Neural crest cell (in vitro differentiated cells): ENCODE data around the gene OR5C1. TPM values are rescaled to one million over a fixed set of nuclear protein-coding genes. Genes with fewer than 3 reads are reported as not detected.

Experiments used
- DNase-seq: peaks from one replicate; pipeline ENCODE4 v3.0.0; 2021; ENCODE audit warnings: low read depth, mixed read lengths, low spot score
- H3K27ac Mint-ChIP-seq: one replicate; pipeline ENCODE4 v1.8.0; 2021; ENCODE audit warnings: mild to moderate bottlenecking, mixed read lengths; ENCODE audit not compliant: unreplicated experiment
- H3K27me3 Mint-ChIP-seq: 2 replicates; pipeline ENCODE4 v1.8.0; 2021; ENCODE audit warnings: low read depth, mild to moderate bottlenecking, mixed read lengths
- H3K36me3 Mint-ChIP-seq: 2 replicates; pipeline ENCODE4 v1.8.0; 2021; ENCODE audit warnings: low read depth, mild to moderate bottlenecking, mixed read lengths
- H3K4me1 Mint-ChIP-seq: 2 replicates; pipeline ENCODE4 v1.8.0; 2021; ENCODE audit warnings: mixed read lengths
- H3K4me3 Mint-ChIP-seq: one replicate; pipeline ENCODE4 v1.8.0; 2021; ENCODE audit warnings: mild to moderate bottlenecking, mixed read lengths
- H3K9me3 Mint-ChIP-seq: 2 replicates; pipeline ENCODE4 v1.8.0; 2021; ENCODE audit warnings: mixed read lengths
- total RNA-seq: library from RNA; stranded (reverse); gene quantifications from 2 replicates; pipeline ENCODE4 v1.2.1, GENCODE V29; 2021
- TF ChIP-seq, protein P1 (sequence below): fragments of 200-600 bp; sonication (generic); conservative IDR thresholded peaks from 2 replicates; pipeline ENCODE4 v1.5.0; 2021; ENCODE audit warnings: antibody characterized with exemption, mild to moderate bottlenecking

Gene OR5C1
- total RNA-seq, 1 donor from 2014 or later = not detected

DNA sequence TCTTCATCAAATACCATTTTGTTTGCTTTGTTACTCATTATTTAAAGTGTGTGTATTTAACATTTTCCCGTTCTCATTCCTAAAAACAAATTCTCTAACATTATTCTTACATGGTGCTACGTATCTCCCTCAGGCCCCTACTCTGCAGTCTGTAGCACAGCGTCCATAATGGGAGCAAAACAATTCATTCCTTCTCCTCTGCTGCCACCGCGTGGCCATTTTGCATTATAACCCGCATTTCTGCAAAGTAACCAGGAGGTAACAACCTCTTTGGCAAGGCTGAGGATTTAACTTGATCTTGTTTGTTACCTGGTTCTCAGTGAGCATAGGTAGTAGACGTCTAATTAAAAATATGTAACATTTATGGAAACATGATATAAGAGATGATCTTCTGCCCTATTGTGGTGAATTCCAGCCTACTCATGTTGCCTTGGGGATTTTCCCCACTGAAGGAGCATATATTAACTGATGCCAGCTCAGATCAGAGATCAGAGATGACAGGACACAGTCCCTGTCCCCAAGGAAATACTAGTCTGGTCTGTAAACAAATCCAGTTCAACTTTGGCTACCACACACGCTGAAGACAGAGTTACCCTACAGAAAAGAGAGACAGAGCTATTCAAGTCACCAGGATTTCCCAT, 21.7 kb downstream of the OR5C1 start:
- Mint-ChIP-seq H3K27me3 (no peaks in the 10 kb centered on the region), H3K27ac (no peak overlapping the region), H3K9me3 (peaks cover 5% of the 10 kb centered on the region), H3K4me3 (no peak overlapping the region), H3K4me1 (no peaks in the 10 kb centered on the region), H3K36me3 (peaks cover 5% of the 10 kb centered on the region)
- TF ChIP-seq, protein P1, sequence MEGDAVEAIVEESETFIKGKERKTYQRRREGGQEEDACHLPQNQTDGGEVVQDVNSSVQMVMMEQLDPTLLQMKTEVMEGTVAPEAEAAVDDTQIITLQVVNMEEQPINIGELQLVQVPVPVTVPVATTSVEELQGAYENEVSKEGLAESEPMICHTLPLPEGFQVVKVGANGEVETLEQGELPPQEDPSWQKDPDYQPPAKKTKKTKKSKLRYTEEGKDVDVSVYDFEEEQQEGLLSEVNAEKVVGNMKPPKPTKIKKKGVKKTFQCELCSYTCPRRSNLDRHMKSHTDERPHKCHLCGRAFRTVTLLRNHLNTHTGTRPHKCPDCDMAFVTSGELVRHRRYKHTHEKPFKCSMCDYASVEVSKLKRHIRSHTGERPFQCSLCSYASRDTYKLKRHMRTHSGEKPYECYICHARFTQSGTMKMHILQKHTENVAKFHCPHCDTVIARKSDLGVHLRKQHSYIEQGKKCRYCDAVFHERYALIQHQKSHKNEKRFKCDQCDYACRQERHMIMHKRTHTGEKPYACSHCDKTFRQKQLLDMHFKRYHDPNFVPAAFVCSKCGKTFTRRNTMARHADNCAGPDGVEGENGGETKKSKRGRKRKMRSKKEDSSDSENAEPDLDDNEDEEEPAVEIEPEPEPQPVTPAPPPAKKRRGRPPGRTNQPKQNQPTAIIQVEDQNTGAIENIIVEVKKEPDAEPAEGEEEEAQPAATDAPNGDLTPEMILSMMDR = peak; percentile 92
- peak; percentile 71 for DNase-seq

DNA sequence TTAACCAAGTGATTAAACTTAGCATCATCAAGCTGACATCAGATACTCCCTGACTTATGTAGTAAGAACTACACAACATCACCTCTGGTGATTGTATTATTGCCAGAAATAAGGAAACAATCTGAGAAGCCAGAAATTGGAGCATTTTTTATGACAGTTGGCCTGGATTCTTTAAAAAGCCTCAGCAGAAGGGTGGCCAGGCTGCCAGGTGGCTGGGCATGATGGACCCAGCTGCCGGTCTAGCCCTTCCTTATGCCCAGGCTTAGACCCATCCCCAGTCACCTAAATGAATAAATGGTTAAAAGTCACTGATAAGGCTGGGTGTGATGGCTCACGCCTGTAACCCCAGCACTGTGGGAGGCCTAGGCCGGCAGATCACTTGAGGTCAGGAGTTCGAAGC, 24.0 kb downstream of the OR5C1 start:
- H3K4me3 Mint-ChIP-seq = no peak overlapping the region
- H3K4me1 Mint-ChIP-seq = no peaks in the 10 kb centered on the region
- H3K27ac Mint-ChIP-seq = no peak overlapping the region
- no peaks in the 10 kb centered on the region for H3K27me3 Mint-ChIP-seq
- H3K9me3 Mint-ChIP-seq = no peaks in the 10 kb centered on the region
- DNase-seq = no peak
- H3K36me3 Mint-ChIP-seq = peaks cover 5% of the 10 kb centered on the region
- TF ChIP-seq, protein P1 = no peak

GRCh38 chr9:122814545-122814944, 25.8 kb downstream of the OR5C1 start:
- peak overlapping the region; percentile 80 for H3K27ac Mint-ChIP-seq
- H3K27me3 Mint-ChIP-seq = no peaks in the 10 kb centered on the region

DNA sequence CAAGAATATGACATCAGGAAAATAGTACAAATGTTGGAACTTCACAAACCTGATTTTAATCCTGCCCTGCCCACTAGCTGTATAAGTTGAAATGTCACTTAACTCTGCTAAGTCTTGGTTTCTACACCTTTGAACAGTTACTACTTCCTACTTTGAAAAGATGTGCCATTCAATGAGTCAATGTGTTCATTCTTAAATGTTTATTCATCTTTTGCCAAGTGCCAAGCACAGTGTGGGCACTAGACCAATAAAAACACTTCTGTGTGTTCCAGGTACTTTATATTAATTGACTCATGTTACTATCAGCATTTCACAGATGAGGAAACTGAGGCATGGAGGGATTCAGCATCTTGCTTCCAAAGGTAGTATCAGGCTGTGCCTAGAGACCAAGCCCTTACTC, 26.8 kb downstream of the OR5C1 start:
- Mint-ChIP-seq H3K27me3 (no peaks in the 10 kb centered on the region), H3K36me3 (peaks cover 5% of the 10 kb centered on the region), H3K27ac (no peak overlapping the region), H3K4me3 (no peak overlapping the region), H3K9me3 (no peaks in the 10 kb centered on the region), H3K4me1 (no peaks in the 10 kb centered on the region)
- no peak for DNase-seq
- TF ChIP-seq, protein P1 = no peak

More at GRCh38 chr9:122814545-122814944, 25.8 kb downstream of the OR5C1 start:
- H3K9me3 Mint-ChIP-seq = no peaks in the 10 kb centered on the region
- DNase-seq = no peak
- H3K36me3 Mint-ChIP-seq = peaks cover 5% of the 10 kb centered on the region
- no peak overlapping the region for H3K4me3 Mint-ChIP-seq
- no peaks in the 10 kb centered on the region for H3K4me1 Mint-ChIP-seq
- TF ChIP-seq, protein P1 = no peak

DNA sequence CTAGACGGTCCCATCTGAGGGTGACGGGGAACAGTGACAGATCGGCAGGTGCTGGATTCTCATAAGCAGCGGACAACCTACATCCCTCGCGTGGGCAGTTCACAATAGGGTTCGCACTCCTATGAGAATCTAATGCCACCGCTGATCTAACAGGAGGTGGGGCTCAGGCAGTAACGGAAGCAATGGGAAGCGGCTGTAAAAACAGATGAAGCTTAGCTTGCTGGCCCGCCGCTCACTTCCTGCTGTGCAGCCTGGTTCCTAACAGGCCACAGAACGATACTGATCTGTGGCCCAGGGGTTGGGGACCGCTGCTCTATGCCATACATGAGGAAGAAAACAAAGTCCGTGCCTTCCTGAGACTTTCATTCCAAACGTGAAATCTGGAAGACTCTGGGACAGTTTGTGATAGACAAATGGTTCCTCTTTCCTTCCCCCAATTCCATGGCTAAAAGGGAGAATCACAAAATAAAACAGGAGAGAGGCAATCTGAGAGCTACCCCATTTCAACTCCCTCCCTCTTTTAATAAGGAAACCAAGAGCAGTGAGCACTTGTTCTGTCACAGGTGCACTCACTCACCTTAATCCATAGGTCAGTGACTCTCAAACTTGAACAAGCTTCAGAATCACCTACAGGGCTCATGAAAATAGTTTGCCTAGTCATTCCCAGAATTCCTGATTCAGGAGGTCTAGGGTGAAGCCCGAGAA, 27.6 kb downstream of the OR5C1 start:
- Mint-ChIP-seq H3K27ac (no peak overlapping the region), H3K4me1 (no peaks in the 10 kb centered on the region), H3K27me3 (no peaks in the 10 kb centered on the region)

More for the DNA sequence above, 27.6 kb downstream of the OR5C1 start:
- Mint-ChIP-seq H3K36me3 (peaks cover 5% of the 10 kb centered on the region), H3K4me3 (no peak overlapping the region), H3K9me3 (no peaks in the 10 kb centered on the region)
- DNase-seq = no peak
- TF ChIP-seq, protein P1 = no peak
